22Rv1 (cell line): ENCODE measurements around the gene DNAH5.

ENCODE experiments used
- H3K27ac ChIP-seq: fragments of 450-650 bp; 2 replicates; pipeline ENCODE4 v1.5.1; 2017
- CTCF ChIP-seq: fragments of 450-650 bp; IDR thresholded peaks from 2 replicates; pipeline ENCODE4 v1.5.1; 2017; ENCODE audit warnings: mild to moderate bottlenecking
- ZFX ChIP-seq: fragments of 450-650 bp; IDR thresholded peaks from 2 replicates; pipeline ENCODE4 v1.6.1; 2017; ENCODE audit warnings: antibody characterized with exemption, borderline replicate concordance

DNAH5 gene

GRCh38 chr5:13921578-13921977 lies 22.9 kb downstream of the DNAH5 start:
- TF ChIP-seq CTCF (no peak), ZFX (no peak)
- H3K27ac ChIP-seq, result no peak overlapping the region

GRCh38 chr5:13919786-13920185 lies 24.7 kb downstream of the DNAH5 start:
- no peak overlapping the region for H3K27ac ChIP-seq
- TF ChIP-seq CTCF, result no peak
- TF ChIP-seq ZFX, result no peak

- no peak overlapping the region for H3K27ac ChIP-seq
- TF ChIP-seq CTCF (no peak), ZFX (no peak)
Observed at GRCh38 chr5:13919087-13919486, 25.4 kb downstream of the DNAH5 start.

- TF ChIP-seq ZFX (no peak), CTCF (no peak)
- H3K27ac ChIP-seq, result no peak overlapping the region
Observed at GRCh38 chr5:13917061-13917460, 27.4 kb downstream of the DNAH5 start.

- no peak overlapping the region for H3K27ac ChIP-seq
- TF ChIP-seq ZFX, result no peak
Observed at GRCh38 chr5:13913962-13914361, 30.5 kb downstream of the DNAH5 start.

GRCh38 chr5:13910637-13911288 lies 33.7 kb downstream of the DNAH5 start:
- H3K27ac ChIP-seq, result no peak overlapping the region
- TF ChIP-seq ZFX (no peak), CTCF (no peak)

GRCh38 chr5:13910201-13910600 lies 34.3 kb downstream of the DNAH5 start:
- H3K27ac ChIP-seq, result no peak overlapping the region
- TF ChIP-seq CTCF, result no peak
- no peak for TF ChIP-seq ZFX

- no peak for TF ChIP-seq ZFX
- no peak for TF ChIP-seq CTCF
- H3K27ac ChIP-seq, result no peak overlapping the region
Observed at GRCh38 chr5:13909271-13909670, 35.2 kb downstream of the DNAH5 start.
